Activated CD4-positive, alpha-beta memory T cell treated with anti-CD3 and anti-CD28 coated beads for 36 hours (primary cell): ENCODE measurements around the gene HSD3B2. TPM values are rescaled to one million over a fixed set of nuclear protein-coding genes. Genes with fewer than 3 reads are reported as not detected.

ENCODE experiments used
- CTCF ChIA-PET: fragments of 350-600 bp; sonication (Branson Sonifier 250); formaldehyde crosslinking; loops from one replicate; lab custom pipeline; 2021; ENCODE audit warnings: antibody characterized with exemption, inconsistent platforms; lab: Charles Lee
- POLR2A ChIA-PET: fragments of 350-600 bp; sonication (Branson Sonifier 250); formaldehyde crosslinking; loops from one replicate; lab custom pipeline; 2021; ENCODE audit warnings: antibody characterized with exemption; lab: Charles Lee
- DNase-seq: peaks from one replicate; pipeline ENCODE4 v3.0.0-alpha.2; 2020
- H3K27ac Mint-ChIP-seq: one replicate; pipeline ENCODE4 v1.8.0; 2021; ENCODE audit warnings: mixed read lengths
- H3K27me3 Mint-ChIP-seq: one replicate; pipeline ENCODE4 v1.8.0; 2021; ENCODE audit warnings: mixed read lengths
- H3K36me3 Mint-ChIP-seq: one replicate; pipeline ENCODE4 v1.8.0; 2021; ENCODE audit warnings: mixed read lengths
- H3K4me1 Mint-ChIP-seq: one replicate; pipeline ENCODE4 v1.8.0; 2021; ENCODE audit warnings: low read depth, mixed read lengths
- H3K4me3 Mint-ChIP-seq: one replicate; pipeline ENCODE4 v1.8.0; 2021; ENCODE audit warnings: mild to moderate bottlenecking, mixed read lengths
- H3K9me3 Mint-ChIP-seq: one replicate; pipeline ENCODE4 v1.8.0; 2021; ENCODE audit warnings: mixed read lengths
- intact Hi-C: fragments of 100-400 bp; cut with micrococcal nuclease; formaldehyde crosslinking; loops from one replicate; pipeline ENCODE4 v1.15.1; 2023
- total RNA-seq, 2 experiments: library from RNA; stranded (reverse); gene quantifications; one replicate each; pipeline ENCODE4 v1.2.3, GENCODE V29; 2021

Gene HSD3B2
- total RNA-seq, 2 experiments from 2014 or later, result not detected

DNA sequence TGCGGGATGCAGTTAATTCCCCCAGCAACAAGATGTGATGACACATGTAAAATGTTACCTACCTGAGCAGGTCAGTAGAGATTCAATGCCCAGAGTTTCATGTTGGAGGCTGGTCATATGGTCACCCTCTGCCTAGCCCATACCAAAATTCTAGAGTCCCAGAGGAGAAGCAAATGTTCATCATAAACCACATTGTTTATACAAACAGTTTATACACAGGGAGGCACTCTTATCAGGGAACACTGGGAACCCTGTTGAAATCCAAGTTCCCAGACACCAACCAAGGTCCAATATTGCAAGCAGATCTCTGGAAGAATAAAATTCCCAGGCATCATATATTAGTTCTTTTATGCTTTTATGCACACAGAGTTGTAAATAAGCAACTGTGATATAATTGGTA lies 35.8 kb upstream of the HSD3B2 start:
- ChIA-PET POLR2A (no interaction called here), CTCF (no interaction called here)
- Mint-ChIP-seq H3K27me3 (no peaks in the 10 kb centered on the region), H3K27ac (no peak overlapping the region), H3K36me3 (no peaks in the 10 kb centered on the region), H3K4me1 (peaks cover 6% of the 10 kb centered on the region), H3K9me3 (peaks cover 3% of the 10 kb centered on the region), H3K4me3 (no peak overlapping the region)
- no peak for DNase-seq
- intact Hi-C loops, result no loop called here

DNA sequence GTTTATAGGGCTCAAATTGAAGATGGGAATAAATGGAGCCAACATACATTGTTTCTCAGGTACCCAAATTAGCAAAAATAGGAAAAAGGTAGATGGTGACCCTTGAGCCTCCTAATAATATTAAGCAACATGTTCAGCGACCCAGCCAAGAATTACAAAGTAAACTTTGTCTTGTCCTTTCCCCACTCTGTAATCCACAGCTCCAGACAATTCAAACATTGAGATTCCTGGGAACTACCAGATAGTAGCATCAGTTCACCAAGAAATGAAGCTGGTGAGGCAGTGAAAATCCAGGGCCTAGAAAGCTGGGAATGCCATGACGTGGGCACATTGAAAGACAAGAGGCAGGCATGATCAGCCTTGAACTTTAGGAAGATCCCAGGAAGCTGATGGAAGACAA lies 34.6 kb upstream of the HSD3B2 start:
- intact Hi-C loops, result no loop called here
- Mint-ChIP-seq H3K27me3 (no peaks in the 10 kb centered on the region), H3K9me3 (peaks cover 3% of the 10 kb centered on the region), H3K4me3 (no peak overlapping the region), H3K36me3 (no peaks in the 10 kb centered on the region), H3K4me1 (no peaks in the 10 kb centered on the region), H3K27ac (no peak overlapping the region)
- ChIA-PET POLR2A (no interaction called here), CTCF (no interaction called here)
- DNase-seq, result no peak

DNA sequence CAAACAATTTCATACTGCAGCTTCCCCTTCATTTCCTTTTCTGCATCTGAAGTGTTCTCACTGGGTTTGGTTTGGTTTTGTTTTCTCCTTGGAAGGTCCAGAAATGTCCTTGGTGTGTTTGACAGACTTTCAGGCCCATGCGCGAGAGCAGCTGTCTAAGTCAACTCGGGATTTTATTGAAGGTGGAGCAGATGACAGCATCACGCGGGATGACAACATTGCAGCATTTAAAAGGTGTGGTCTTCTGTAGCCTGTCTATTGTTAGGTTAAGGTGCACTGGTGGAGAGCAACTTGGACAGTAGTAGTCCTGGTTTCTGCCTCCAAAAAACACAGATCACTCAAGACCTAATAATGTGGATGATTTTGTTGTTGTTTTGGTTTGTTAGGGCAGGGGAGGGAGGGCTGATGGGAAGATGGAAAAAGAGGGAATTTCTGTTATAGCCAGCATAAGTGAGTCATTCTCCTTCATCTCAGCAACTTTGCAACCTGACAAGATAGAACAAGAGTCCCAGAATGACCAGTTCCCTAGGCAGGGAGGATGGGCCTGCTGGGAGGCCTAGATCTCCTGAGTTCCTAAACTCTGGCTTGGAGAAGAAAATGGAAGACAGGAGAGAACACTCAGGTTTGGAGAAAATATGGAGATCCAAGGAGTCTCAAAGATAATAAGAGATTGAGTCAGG lies 33.8 kb upstream of the HSD3B2 start:
- Mint-ChIP-seq H3K9me3 (peaks cover 3% of the 10 kb centered on the region), H3K27me3 (no peaks in the 10 kb centered on the region), H3K4me1 (no peaks in the 10 kb centered on the region), H3K36me3 (no peaks in the 10 kb centered on the region), H3K27ac (no peak overlapping the region), H3K4me3 (no peak overlapping the region)
- intact Hi-C loops, result no loop called here
- ChIA-PET POLR2A (no interaction called here), CTCF (no interaction called here)
- DNase-seq, result no peak

DNA sequence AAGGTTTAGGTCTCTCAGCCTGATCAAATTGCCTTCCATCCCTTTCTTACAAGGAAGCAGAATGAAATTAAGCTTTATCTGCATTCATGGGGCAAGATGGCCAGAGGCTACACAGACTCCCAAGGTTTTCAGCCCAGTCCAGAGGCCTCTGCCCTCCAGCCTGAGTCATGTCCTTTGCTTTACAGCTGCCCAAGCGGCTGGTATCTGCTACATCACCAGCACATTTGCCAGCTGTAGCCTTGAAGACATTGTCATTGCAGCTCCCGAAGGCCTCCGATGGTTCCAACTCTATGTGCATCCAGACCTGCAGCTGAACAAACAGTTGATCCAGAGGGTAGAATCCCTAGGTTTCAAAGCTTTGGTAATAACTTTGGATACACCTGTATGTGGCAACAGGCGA lies 30.4 kb upstream of the HSD3B2 start:
- H3K9me3 Mint-ChIP-seq, result no peaks in the 10 kb centered on the region
- no peaks in the 10 kb centered on the region for H3K4me1 Mint-ChIP-seq
- intact Hi-C loops, result no loop called here
- ChIA-PET POLR2A (no interaction called here), CTCF (no interaction called here)
- no peak for DNase-seq
- no peak overlapping the region for H3K27ac Mint-ChIP-seq
- H3K4me3 Mint-ChIP-seq, result no peak overlapping the region
- no peaks in the 10 kb centered on the region for H3K36me3 Mint-ChIP-seq
- peaks cover 2% of the 10 kb centered on the region for H3K27me3 Mint-ChIP-seq

DNA sequence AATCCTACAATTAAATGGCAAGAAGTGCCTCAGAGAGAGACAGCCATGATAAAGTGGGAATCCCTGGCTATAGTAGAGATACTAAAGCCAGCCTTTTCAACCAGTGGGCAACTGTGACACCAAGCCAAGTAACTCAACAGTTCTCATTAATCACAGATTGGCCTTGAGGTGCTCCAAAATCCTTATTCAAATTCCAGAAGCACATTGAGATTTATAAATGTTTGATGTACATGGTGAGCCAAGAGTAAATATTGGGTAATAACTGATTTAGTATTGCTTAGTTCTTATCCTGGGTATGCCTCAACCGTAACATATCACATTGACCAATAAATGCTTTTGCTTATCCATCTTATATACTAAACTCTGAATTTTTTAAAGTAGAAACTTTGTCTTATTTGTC lies 29.3 kb upstream of the HSD3B2 start:
- intact Hi-C loops, result no loop called here
- Mint-ChIP-seq H3K36me3 (no peaks in the 10 kb centered on the region), H3K27me3 (peaks cover 4% of the 10 kb centered on the region), H3K9me3 (no peaks in the 10 kb centered on the region), H3K4me3 (no peak overlapping the region), H3K27ac (no peak overlapping the region), H3K4me1 (no peaks in the 10 kb centered on the region)
- ChIA-PET POLR2A (no interaction called here), CTCF (no interaction called here)
- DNase-seq, result no peak

DNA sequence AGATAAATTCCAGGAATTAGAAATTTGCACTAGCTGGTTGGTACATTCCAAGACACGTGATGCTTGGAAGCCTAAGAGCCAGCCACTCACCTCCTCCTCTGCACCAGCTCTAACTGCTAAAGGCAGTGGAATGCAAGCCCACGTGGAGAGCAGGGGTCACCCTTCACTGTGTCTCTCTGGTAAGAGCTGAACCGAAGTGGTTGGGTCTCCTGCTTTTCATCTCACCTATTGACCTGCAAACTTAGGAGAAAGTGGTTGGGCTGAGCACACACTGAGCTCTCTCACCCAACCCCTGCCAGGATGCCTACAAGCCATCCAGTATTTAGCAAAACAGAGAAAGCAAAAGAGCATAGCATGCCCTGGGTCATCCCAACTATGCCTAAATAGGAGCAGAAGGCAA lies 27.1 kb upstream of the HSD3B2 start:
- Mint-ChIP-seq H3K4me1 (no peaks in the 10 kb centered on the region), H3K4me3 (no peak overlapping the region), H3K36me3 (no peaks in the 10 kb centered on the region), H3K27ac (no peak overlapping the region), H3K9me3 (no peaks in the 10 kb centered on the region), H3K27me3 (peaks cover 4% of the 10 kb centered on the region)
- POLR2A ChIA-PET, result no interaction called here
- CTCF ChIA-PET, result no interaction called here
- intact Hi-C loops, result no loop called here
- DNase-seq, result no peak

DNA sequence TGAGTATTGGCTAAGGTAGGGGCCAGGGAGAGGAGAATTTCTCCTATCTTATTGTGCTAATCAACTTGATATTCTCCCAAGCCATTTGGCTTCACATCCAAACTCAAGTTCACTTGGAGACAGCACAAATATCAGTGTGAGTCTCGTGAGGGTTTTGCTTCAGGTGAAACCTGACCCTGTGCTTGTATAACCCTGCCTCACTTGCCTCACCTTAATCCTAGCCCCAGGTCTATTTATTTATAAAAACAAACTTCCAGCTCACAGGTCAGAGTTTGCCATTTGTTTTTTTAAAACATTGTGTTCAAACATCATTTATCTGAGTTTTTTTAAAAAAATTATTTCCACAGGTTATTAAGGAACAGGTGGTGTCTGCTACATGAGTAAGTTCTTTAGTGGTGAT lies 26.5 kb upstream of the HSD3B2 start:
- Mint-ChIP-seq H3K4me3 (no peak overlapping the region), H3K4me1 (no peaks in the 10 kb centered on the region), H3K9me3 (no peaks in the 10 kb centered on the region), H3K36me3 (no peaks in the 10 kb centered on the region), H3K27me3 (peaks cover 4% of the 10 kb centered on the region), H3K27ac (no peak overlapping the region)
- no peak for DNase-seq
- ChIA-PET POLR2A (no interaction called here), CTCF (no interaction called here)
- intact Hi-C loops, result no loop called here

DNA sequence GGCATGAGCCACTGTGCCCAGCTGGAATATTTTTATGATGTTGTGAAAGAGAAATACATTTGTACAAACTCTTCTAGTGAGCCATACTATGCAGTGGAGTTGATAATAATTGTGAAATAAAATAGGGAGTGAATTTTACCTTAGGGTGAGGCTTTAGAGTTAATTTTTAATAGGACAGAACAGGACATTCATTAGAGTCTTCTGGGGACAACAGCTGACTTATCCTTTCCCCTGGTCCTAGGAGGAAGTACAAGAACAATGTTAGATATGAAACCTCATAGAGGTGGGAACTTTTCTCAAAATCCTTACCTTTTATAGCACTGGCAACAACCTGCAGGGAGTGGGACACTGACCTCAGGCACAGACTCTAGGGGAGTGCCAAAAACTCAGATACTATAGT lies 24.4 kb upstream of the HSD3B2 start:
- CTCF ChIA-PET, result no interaction called here
- Mint-ChIP-seq H3K27ac (no peak overlapping the region), H3K9me3 (no peaks in the 10 kb centered on the region), H3K27me3 (peaks cover 8% of the 10 kb centered on the region), H3K4me1 (no peaks in the 10 kb centered on the region), H3K36me3 (no peaks in the 10 kb centered on the region), H3K4me3 (no peak overlapping the region)
- no peak for DNase-seq
- intact Hi-C loops, result no loop called here
- POLR2A ChIA-PET, result no interaction called here

DNA sequence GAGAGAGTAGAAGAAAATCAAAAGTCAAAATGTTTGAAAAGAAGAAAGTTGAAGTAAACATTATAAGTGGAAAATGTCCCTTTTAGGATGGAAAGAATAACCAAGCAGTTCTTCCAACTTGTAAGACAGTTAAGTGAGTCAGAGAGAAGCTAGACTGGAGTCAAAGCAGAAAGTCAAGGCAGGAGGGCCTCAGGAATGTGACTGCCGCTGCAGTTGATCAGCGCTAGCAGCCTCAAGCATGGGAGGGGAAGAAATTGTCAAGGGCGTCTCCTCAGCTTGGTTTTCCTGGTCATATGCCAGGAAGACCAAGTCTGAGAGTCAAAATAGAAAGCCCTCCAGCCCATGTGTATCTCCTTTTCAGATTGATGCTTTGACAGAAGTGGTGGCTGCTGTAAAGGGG lies 23.2 kb upstream of the HSD3B2 start:
- POLR2A ChIA-PET, result no interaction called here
- Mint-ChIP-seq H3K4me1 (no peaks in the 10 kb centered on the region), H3K27ac (no peak overlapping the region), H3K36me3 (no peaks in the 10 kb centered on the region), H3K27me3 (peaks cover 8% of the 10 kb centered on the region), H3K4me3 (no peak overlapping the region), H3K9me3 (no peaks in the 10 kb centered on the region)
- CTCF ChIA-PET, result no interaction called here
- no peak for DNase-seq
- intact Hi-C loops, result no loop called here

DNA sequence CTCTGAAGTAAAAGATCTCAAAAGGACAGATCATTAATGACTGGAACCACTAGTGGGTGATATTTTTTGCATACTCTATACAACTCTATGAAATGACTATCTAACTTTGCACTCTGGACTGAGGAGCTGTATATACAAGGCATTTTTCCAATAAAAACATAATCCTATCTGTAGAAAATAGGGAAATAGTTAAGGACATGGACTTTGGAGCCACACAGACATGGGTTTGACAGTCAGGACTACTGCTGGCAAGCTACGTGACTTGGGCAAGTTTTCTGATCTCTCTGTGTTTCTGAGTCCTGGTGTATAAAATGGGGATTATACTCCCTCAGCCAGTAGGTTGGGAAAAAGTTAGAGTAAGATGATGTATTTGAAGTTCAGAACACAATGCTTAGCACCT lies 20.9 kb upstream of the HSD3B2 start:
- CTCF ChIA-PET, result no interaction called here
- peaks cover 8% of the 10 kb centered on the region for H3K27me3 Mint-ChIP-seq

DNA sequence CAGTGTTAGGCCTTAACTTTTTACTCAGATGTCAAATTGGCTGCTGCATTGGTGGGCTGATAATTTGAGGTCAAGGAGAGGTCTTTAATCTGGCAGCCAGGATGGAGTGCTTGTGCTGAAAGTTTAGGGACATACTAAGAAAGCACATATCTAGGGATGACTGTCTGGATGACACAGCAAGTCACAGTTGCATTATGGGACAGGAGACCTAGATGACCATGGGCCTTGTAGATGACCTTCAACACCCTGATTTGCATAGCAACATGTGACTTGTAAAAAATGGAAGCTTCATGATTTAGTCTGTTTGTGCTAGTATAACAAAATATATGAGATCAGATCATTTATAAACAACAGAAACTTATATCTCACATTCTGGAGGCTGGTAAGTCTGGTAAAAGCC lies 18.0 kb upstream of the HSD3B2 start:
- ChIA-PET POLR2A (no interaction called here), CTCF (no interaction called here)
- Mint-ChIP-seq H3K4me1 (no peaks in the 10 kb centered on the region), H3K9me3 (no peaks in the 10 kb centered on the region), H3K27ac (no peak overlapping the region), H3K27me3 (peaks cover 4% of the 10 kb centered on the region), H3K4me3 (no peak overlapping the region), H3K36me3 (no peaks in the 10 kb centered on the region)
- DNase-seq, result no peak
- intact Hi-C loops, result no loop called here

More for the DNA sequence above, 20.9 kb upstream of the HSD3B2 start:
- Mint-ChIP-seq H3K36me3 (no peaks in the 10 kb centered on the region), H3K4me3 (no peak overlapping the region), H3K9me3 (no peaks in the 10 kb centered on the region), H3K4me1 (no peaks in the 10 kb centered on the region), H3K27ac (no peak overlapping the region)
- intact Hi-C loops, result no loop called here
- POLR2A ChIA-PET, result no interaction called here
- no peak for DNase-seq

DNA sequence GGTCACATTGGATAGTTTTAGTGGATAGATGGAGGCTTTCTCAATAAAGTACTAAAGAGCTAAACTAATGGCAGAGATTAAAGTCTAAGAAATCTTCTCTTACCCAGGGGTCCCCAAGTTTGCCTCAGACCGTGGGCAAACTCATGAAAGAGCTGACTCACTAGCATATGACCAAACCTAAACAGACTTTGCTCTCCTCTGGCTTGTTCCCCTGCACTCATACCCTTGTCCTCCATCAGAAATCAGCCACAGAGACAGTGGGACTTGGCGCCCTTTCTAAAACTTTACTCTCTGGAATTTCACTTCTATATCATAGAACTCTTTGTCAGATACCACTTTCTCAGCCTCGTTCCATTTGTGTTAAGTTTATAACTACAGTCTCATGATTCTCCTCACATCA lies 17.0 kb upstream of the HSD3B2 start:
- Mint-ChIP-seq H3K36me3 (no peaks in the 10 kb centered on the region), H3K4me1 (no peaks in the 10 kb centered on the region), H3K4me3 (no peak overlapping the region), H3K27ac (no peak overlapping the region), H3K9me3 (no peaks in the 10 kb centered on the region), H3K27me3 (peaks cover 9% of the 10 kb centered on the region)
- intact Hi-C loops, result no loop called here
- ChIA-PET POLR2A (no interaction called here), CTCF (no interaction called here)
- DNase-seq, result no peak

DNA sequence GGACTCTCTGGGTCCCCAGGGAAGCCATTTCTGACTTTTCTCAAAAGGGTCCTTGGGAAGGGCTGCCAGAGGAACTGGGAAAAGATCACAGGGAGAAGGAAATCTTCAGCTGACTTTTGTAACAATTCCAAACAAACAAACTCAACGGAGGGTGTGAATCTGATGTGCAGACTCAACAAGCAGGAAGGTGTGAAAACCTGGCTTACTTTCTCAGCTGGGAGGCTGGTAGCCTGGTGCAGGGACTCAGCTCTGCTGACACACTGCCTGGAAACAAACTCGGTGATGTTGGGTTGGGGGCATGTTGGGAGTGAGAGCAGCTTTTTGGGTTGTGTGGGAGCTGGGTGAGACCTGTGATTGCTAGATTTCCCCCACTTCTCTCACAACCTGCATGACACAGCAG lies 10.2 kb upstream of the HSD3B2 start:
- Mint-ChIP-seq H3K27ac (no peak overlapping the region), H3K36me3 (no peaks in the 10 kb centered on the region), H3K27me3 (peaks cover 8% of the 10 kb centered on the region), H3K9me3 (peaks cover 5% of the 10 kb centered on the region), H3K4me3 (no peak overlapping the region), H3K4me1 (no peaks in the 10 kb centered on the region)
- CTCF ChIA-PET, result no interaction called here
- intact Hi-C loops, result no loop called here
- no peak for DNase-seq
- POLR2A ChIA-PET, result no interaction called here
